Measurements from ENCODE around the gene PTBP2.

GRCh38 chr1:96863449-96863848 lies 141.9 kb downstream of the PTBP2 start:
- TF ChIP-seq GATA2 (IDR thresholded peaks at IDR 0.05; ENCODE audit: low read depth, low read length) (no peak), GATA3 (IDR thresholded peaks at IDR 0.05; ENCODE audit: low read depth, low read length) (no peak)

All from SH-SY5Y (cell line).